ENCODE measurements around the gene NEK10. TPM values are rescaled to one million over a fixed set of nuclear protein-coding genes. Genes with fewer than 3 reads are reported as not detected.

The NEK10 gene
- total RNA-seq, 1 experiment from 2014 or later: 0.66 TPM

GRCh38 chr3:27185231-27185989 lies 183.8 kb downstream of the NEK10 start:
- H3K4me1 Mint-ChIP-seq: no peaks in the 10 kb centered on the region
- no CpG with 5 or more reads among the region's 2 CpGs for WGBS (ENCODE audit: extremely low coverage, insufficient read length, low lambda C conversion rate)
- no peak overlapping the region for H3K18ac ChIP-seq (ENCODE audit: insufficient read length, low read depth, low read length)
- H3K14ac ChIP-seq (ENCODE audit: insufficient read depth, low read length): no peak overlapping the region
- H3K4ac ChIP-seq (ENCODE audit: low read depth, low read length): no peak overlapping the region
- no peaks in the 10 kb centered on the region for H3K27me3 Mint-ChIP-seq (ENCODE audit: low read depth)
- no peak overlapping the region for H2BK15ac ChIP-seq (ENCODE audit: low read depth, low read length)
- H3K56ac ChIP-seq (ENCODE audit: insufficient read length, low read depth, low read length): no peak overlapping the region
- no peak overlapping the region for H2BK12ac ChIP-seq (ENCODE audit: insufficient read length, low read depth, low read length)
- no peak overlapping the region for H3T11ph ChIP-seq (ENCODE audit: low read length)
- no peaks in the 10 kb centered on the region for H4K20me1 ChIP-seq (ENCODE audit: control insufficient read depth, insufficient read depth, insufficient read length)
- no peaks in the 10 kb centered on the region for H3K9me3 Mint-ChIP-seq
- H4K91ac ChIP-seq (ENCODE audit: insufficient read length, low read depth, low read length): no peak overlapping the region
- no peak overlapping the region for H4K8ac ChIP-seq (replicated peaks; ENCODE audit: insufficient read length, low read depth, low read length)
- no peaks in the 10 kb centered on the region for H3K9me3 ChIP-seq (ENCODE audit: control insufficient read depth, low read depth, low read length)
- H2AK5ac ChIP-seq (ENCODE audit: insufficient read length, low read length): no peak overlapping the region
- TF ChIP-seq CTCF (conservative IDR thresholded peaks at IDR 0.05): 0 out of 3 replicates have a peak, but pooled peaks have one; percentile 15
- H3K27ac Mint-ChIP-seq: no peak overlapping the region
- H3K23me2 ChIP-seq (ENCODE audit: insufficient read length, low read depth, low read length, poor library complexity, severe bottlenecking): no peaks in the 10 kb centered on the region
- no peak overlapping the region for H4K5ac ChIP-seq (ENCODE audit: insufficient read length, low read depth, low read length)
- no peaks in the 10 kb centered on the region for H3K79me1 ChIP-seq (ENCODE audit: insufficient read depth, low read depth, low read length, poor library complexity, severe bottlenecking)
- DNase-seq: no peak
- H3K4me3 Mint-ChIP-seq: no peak overlapping the region
- no peaks in the 10 kb centered on the region for H3K4me1 ChIP-seq (ENCODE audit: insufficient read depth, low read length)
- no peak overlapping the region for H2BK120ac ChIP-seq (ENCODE audit: low read depth, low read length, poor library complexity, severe bottlenecking)
- no peak overlapping the region for H3K23ac ChIP-seq (ENCODE audit: insufficient read length, low read depth, low read length)
- H2BK5ac ChIP-seq (ENCODE audit: insufficient read length, low read length): no peak overlapping the region
- H2BK20ac ChIP-seq (ENCODE audit: low read depth, low read length, poor library complexity, severe bottlenecking): no peak overlapping the region
- H3K4me2 ChIP-seq (ENCODE audit: insufficient read depth, insufficient read length, low read length): no peak overlapping the region
- no peaks in the 10 kb centered on the region for H3K79me2 ChIP-seq (ENCODE audit: insufficient read depth, low read length)
- no peaks in the 10 kb centered on the region for H3K36me3 Mint-ChIP-seq (ENCODE audit: insufficient read depth in 1 of 3, low read depth in 3 of 3)
- no peak overlapping the region for H3K27ac ChIP-seq (ENCODE audit: insufficient read length, low read depth, low read length)
- H3K9ac ChIP-seq (ENCODE audit: extremely low read depth, insufficient read length, low read length): no peak overlapping the region
- H3K27me3 ChIP-seq (ENCODE audit: insufficient read depth, low read length): no peaks in the 10 kb centered on the region
- H2AFZ ChIP-seq (ENCODE audit: low read length): no peak overlapping the region

Data from H9 (cell line).